OCI-LY7 (cell line): ENCODE data around the gene MET. TPM values are rescaled to one million over a fixed set of nuclear protein-coding genes. Genes with fewer than 3 reads are reported as not detected.

Experiments used
- BruUV-seq: library from RNA; stranded (reverse); fragments of 400-500 nt; replicated peaks from 2 replicates; lab custom pipeline; 2021; lab: Mats Ljungman, UMichigan
- CTCF ChIA-PET: fragments of 300-600 bp; sonication (Branson Sonifier 250); formaldehyde crosslinking; loops from one replicate; lab custom pipeline; 2022; ENCODE audit warnings: antibody characterized with exemption; ENCODE audit not compliant: unreplicated experiment; lab: Charles Lee
- POLR2A ChIA-PET: fragments of 300-600 bp; sonication (Branson Sonifier 250); formaldehyde crosslinking; loops from one replicate; lab custom pipeline; 2022; ENCODE audit warnings: antibody characterized with exemption; lab: Charles Lee
- DNase-seq: peaks from one replicate; pipeline ENCODE4 v3.0.0-alpha.2; 2015; ENCODE audit warnings: low spot score
- H2AFZ ChIP-seq: fragments of 200-600 bp; sonication (generic), shearing (Covaris generic); 2 replicates; pipeline ENCODE4 v1.6.1; 2014; ENCODE audit warnings: mild to moderate bottlenecking, antibody characterized with exemption, low read length, moderate library complexity
- H3K27ac ChIP-seq: fragments of 200-600 bp; sonication (generic); 2 replicates; pipeline ENCODE4 v1.5.1; 2014; ENCODE audit warnings: mixed run types, low read depth, mild to moderate bottlenecking, moderate library complexity, low read length, inconsistent platforms; ENCODE audit not compliant: poor library complexity, severe bottlenecking
- H3K36me3 ChIP-seq: fragments of 200-600 bp; sonication (generic); 2 replicates; pipeline ENCODE4 v1.6.1; 2014; ENCODE audit warnings: mild to moderate bottlenecking, antibody characterized with exemption, low read length, moderate library complexity, mixed read lengths; ENCODE audit not compliant: insufficient read depth
- H3K4me1 ChIP-seq: fragments of 200-600 bp; sonication (generic); 2 replicates; pipeline ENCODE4 v1.5.1; 2014; ENCODE audit warnings: mild to moderate bottlenecking, low read length; ENCODE audit not compliant: insufficient read depth, poor library complexity, severe bottlenecking
- H3K4me2 ChIP-seq: fragments of 200-600 bp; sonication (generic); 2 replicates; pipeline ENCODE4 v1.6.1; 2014; ENCODE audit warnings: mild to moderate bottlenecking, low read length
- H3K4me3 ChIP-seq: fragments of 200-600 bp; sonication (generic); 2 replicates; pipeline ENCODE4 v1.5.1; 2014; ENCODE audit warnings: mild to moderate bottlenecking, low read depth, low read length; ENCODE audit not compliant: poor library complexity, severe bottlenecking
- H3K79me2 ChIP-seq: fragments of 200-600 bp; sonication (generic); 2 replicates; pipeline ENCODE4 v1.6.1; 2016; ENCODE audit warnings: low read depth, mild to moderate bottlenecking, low read length, moderate library complexity, mixed read lengths; ENCODE audit not compliant: insufficient read depth
- H3K9me2 ChIP-seq: fragments of 200-600 bp; sonication (generic); 2 replicates; pipeline ENCODE4 v1.6.1; 2016; ENCODE audit warnings: mild to moderate bottlenecking, low read length, mixed read lengths; ENCODE audit not compliant: insufficient read depth
- H3K9me3 ChIP-seq: fragments of 200-600 bp; sonication (generic); 2 replicates; pipeline ENCODE4 v1.6.1; 2014; ENCODE audit warnings: mild to moderate bottlenecking, mixed run types, low read length, mixed read lengths
- H4K20me1 ChIP-seq: fragments of 200-600 bp; sonication (generic); 2 replicates; pipeline ENCODE4 v1.6.1; 2014; ENCODE audit warnings: mild to moderate bottlenecking, antibody characterized with exemption, low read length, moderate library complexity, mixed read lengths; ENCODE audit not compliant: insufficient read depth
- EZH2phosphoT487 ChIP-seq: fragments of 200-600 bp; sonication (generic); IDR thresholded peaks from 2 replicates; pipeline ENCODE4 v1.6.1; 2018; ENCODE audit warnings: low read depth, borderline replicate concordance, mild to moderate bottlenecking, mixed run types, antibody characterized with exemption, low read length, moderate library complexity, mixed read lengths
- intact Hi-C: fragments of 100-400 bp; cut with micrococcal nuclease; formaldehyde crosslinking; loops from one replicate; pipeline ENCODE4 v1.10.0; 2022; ENCODE audit not compliant: unreplicated experiment
- total RNA-seq, 2 experiments: library from RNA; depleted of rRNA in 1 of 2; stranded (reverse); fragments of >200 nt in 1 of 2; shearing (Covaris generic) in 1 of 2; gene quantifications; 2 replicates each; pipeline ENCODE4 v1.2.3, GENCODE V29; 2014 to 2022
- TF ChIP-seq, protein P1 (sequence below): fragments of 200-600 bp; sonication (generic); conservative IDR thresholded peaks from 2 replicates; pipeline ENCODE4 v1.5.1; 2014; ENCODE audit warnings: mild to moderate bottlenecking, antibody characterized with exemption, low read length, moderate library complexity, mixed read lengths

Gene MET
- total RNA-seq, 2 experiments from 2014 or later: not detected

DNA sequence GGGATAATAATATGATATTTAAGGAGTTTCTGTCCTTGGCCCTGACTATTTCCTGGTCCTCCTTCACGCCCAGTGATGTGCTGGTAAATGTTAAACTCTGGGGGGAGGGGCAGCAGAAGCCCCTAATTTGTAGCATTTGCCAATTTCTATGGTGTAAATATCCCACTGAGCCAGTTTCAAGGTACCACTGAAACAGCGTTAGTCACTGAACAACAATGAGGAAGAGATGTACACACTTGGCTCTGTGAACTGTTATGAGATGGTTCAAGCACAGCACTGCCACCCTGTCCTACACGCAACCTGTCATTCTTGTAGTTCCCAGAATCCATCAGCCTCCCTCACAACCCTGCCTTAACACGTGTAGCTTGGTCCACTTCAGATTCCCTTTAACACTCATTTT is 39.8 kb downstream of the MET start:
- no peaks in the 10 kb centered on the region for H3K36me3 ChIP-seq
- no TSS peak for BruUV-seq
- no peak overlapping the region for H2AFZ ChIP-seq
- H4K20me1 ChIP-seq: no peaks in the 10 kb centered on the region
- TF ChIP-seq EZH2phosphoT487: no peak
- TF ChIP-seq, protein P1, sequence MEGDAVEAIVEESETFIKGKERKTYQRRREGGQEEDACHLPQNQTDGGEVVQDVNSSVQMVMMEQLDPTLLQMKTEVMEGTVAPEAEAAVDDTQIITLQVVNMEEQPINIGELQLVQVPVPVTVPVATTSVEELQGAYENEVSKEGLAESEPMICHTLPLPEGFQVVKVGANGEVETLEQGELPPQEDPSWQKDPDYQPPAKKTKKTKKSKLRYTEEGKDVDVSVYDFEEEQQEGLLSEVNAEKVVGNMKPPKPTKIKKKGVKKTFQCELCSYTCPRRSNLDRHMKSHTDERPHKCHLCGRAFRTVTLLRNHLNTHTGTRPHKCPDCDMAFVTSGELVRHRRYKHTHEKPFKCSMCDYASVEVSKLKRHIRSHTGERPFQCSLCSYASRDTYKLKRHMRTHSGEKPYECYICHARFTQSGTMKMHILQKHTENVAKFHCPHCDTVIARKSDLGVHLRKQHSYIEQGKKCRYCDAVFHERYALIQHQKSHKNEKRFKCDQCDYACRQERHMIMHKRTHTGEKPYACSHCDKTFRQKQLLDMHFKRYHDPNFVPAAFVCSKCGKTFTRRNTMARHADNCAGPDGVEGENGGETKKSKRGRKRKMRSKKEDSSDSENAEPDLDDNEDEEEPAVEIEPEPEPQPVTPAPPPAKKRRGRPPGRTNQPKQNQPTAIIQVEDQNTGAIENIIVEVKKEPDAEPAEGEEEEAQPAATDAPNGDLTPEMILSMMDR: no peak
- no peaks in the 10 kb centered on the region for H3K79me2 ChIP-seq
- no peaks in the 10 kb centered on the region for H3K4me1 ChIP-seq
- ChIA-PET POLR2A (interaction anchor here (0.9 kb wide), 1 partner anchor 17 kb away, joined by 3 read pairs; no protein-coding TSS in a partner anchor), CTCF (no interaction called here)
- H3K4me2 ChIP-seq: no peak overlapping the region
- intact Hi-C loops: no loop called here
- H3K9me2 ChIP-seq: no peaks in the 10 kb centered on the region
- H3K4me3 ChIP-seq: no peak overlapping the region
- no peaks in the 10 kb centered on the region for H3K9me3 ChIP-seq
- H3K27ac ChIP-seq: no peak overlapping the region
- DNase-seq: no peak

DNA sequence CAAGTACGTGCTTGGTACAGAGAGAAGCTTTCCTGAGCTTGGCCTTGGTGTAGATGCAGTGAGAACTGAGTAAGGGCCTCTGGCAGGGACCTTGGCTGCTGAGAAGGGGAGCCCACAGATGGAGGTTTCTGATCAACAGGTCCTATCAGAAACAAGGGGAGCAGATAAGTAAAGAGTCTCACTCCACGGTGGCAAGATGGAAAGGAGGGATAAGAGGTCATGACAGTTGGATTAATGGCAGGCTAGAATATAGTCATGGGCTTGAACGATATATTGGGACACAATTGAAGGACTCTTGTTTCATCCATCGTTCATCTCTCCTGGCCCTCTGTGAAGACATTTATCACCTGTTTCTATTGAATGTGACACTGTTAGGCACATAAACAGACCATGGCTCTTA is 41.5 kb downstream of the MET start:
- ChIA-PET CTCF (no interaction called here), POLR2A (no interaction called here)
- no peak for DNase-seq
- BruUV-seq: no TSS peak
- Histone ChIP-seq H4K20me1 (no peaks in the 10 kb centered on the region), H3K9me2 (no peaks in the 10 kb centered on the region), H3K4me3 (no peak overlapping the region), H3K4me2 (no peak overlapping the region), H3K79me2 (no peaks in the 10 kb centered on the region), H3K4me1 (no peaks in the 10 kb centered on the region), H2AFZ (no peak overlapping the region), H3K9me3 (no peaks in the 10 kb centered on the region), H3K27ac (no peak overlapping the region), H3K36me3 (no peaks in the 10 kb centered on the region)
- TF ChIP-seq EZH2phosphoT487: no peak
- TF ChIP-seq, protein P1: no peak
- intact Hi-C loops: no loop called here

DNA sequence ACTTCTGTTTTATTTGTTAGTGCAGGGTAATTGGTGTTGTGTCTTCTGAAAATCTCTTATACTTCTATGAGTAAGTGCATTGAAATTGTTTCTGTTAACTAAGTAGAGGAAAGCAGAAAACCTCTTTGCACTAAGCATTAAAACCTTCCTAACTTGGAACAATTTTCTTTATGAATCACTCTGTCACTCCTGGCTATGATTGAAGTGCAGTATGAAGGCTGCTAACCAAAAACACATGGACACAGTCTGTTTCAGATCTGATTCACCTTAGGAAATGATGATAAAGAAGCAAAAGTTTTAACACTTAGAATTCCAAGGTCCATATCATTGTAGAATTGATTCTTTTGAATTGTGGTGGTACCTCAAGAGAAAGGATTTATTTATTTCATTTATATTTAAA is 41.9 kb downstream of the MET start:
- Histone ChIP-seq H3K4me1 (no peaks in the 10 kb centered on the region), H3K9me3 (no peaks in the 10 kb centered on the region), H2AFZ (no peak overlapping the region), H3K27ac (no peak overlapping the region), H3K9me2 (no peaks in the 10 kb centered on the region), H3K4me3 (no peak overlapping the region), H3K4me2 (no peak overlapping the region), H3K79me2 (no peaks in the 10 kb centered on the region), H3K36me3 (no peaks in the 10 kb centered on the region), H4K20me1 (no peaks in the 10 kb centered on the region)
- intact Hi-C loops: no loop called here
- no peak for DNase-seq
- no TSS peak for BruUV-seq
- CTCF ChIA-PET: no interaction called here
- TF ChIP-seq EZH2phosphoT487: no peak
- TF ChIP-seq, protein P1: no peak
- POLR2A ChIA-PET: interaction anchor here (0.7 kb wide), 1 partner anchor 61 kb away, joined by 6 read pairs; no protein-coding TSS in a partner anchor
